ENCODE measurements around the gene SRP54. TPM values are rescaled to one million over a fixed set of nuclear protein-coding genes. Genes with fewer than 3 reads are reported as not detected.
A peak's percentile ranks its signal among the peaks of the same experiment; 100 is the strongest.

SRP54 gene
- total and polyA plus RNA-seq, 2 of the 13 experiments (the other 11 are each of a cell fraction or from before 2014, with no cell fraction given), result 42.2 to 207 TPM

DNA sequence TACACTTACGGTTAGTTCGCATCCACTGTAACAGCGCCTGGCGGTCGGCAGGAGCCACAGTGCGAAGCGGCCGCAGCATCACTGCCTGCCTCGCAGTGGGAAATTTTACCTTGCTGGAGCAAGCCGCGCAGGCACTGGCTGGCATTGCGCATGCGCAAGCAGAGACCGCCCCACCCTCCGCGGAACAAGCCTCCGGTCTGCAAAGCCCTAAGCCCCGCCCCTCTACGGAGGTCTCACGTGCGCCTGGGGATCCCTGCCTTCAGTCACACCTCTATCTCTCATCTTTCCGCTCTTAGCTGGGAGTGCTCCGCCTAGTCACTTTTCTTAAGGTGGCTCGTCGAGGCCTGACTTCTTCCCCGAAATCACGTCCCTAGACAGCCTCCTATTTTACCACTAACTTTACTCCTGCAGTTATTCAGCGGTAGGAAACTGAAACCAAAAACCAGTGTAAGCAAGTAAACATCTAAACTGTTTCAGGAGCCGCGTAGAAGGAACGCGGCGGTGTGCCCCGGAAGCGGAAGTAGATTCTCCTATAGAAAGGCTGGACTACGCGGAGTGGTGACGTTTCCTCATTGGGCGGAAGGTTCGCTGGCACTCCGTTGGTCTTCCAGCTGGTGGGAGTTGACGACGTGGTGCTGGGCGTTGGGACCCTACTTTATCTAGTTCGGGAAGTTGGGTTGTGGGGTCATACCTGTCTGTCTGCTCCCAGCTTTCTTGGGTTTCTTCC, at the start of gene SRP54 (continued):
- TF ChIP-seq, protein P1, sequence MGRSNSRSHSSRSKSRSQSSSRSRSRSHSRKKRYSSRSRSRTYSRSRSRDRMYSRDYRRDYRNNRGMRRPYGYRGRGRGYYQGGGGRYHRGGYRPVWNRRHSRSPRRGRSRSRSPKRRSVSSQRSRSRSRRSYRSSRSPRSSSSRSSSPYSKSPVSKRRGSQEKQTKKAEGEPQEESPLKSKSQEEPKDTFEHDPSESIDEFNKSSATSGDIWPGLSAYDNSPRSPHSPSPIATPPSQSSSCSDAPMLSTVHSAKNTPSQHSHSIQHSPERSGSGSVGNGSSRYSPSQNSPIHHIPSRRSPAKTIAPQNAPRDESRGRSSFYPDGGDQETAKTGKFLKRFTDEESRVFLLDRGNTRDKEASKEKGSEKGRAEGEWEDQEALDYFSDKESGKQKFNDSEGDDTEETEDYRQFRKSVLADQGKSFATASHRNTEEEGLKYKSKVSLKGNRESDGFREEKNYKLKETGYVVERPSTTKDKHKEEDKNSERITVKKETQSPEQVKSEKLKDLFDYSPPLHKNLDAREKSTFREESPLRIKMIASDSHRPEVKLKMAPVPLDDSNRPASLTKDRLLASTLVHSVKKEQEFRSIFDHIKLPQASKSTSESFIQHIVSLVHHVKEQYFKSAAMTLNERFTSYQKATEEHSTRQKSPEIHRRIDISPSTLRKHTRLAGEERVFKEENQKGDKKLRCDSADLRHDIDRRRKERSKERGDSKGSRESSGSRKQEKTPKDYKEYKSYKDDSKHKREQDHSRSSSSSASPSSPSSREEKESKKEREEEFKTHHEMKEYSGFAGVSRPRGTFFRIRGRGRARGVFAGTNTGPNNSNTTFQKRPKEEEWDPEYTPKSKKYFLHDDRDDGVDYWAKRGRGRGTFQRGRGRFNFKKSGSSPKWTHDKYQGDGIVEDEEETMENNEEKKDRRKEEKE (IDR thresholded peaks at IDR 0.05), result no peak
- TF ChIP-seq AHR (CRISPR knock-in tag; IDR thresholded peaks at IDR 0.05) (peak; percentile 97), POLR2AphosphoS2 (IDR thresholded peaks at IDR 0.05; ENCODE audit: low read depth, low read length) (peak; percentile 82; the same call in 1 of the 2 replicates), KLF12 (CRISPR knock-in tag; IDR thresholded peaks at IDR 0.05; ENCODE audit: borderline replicate concordance) (peak; percentile 98), ZNF180 (CRISPR knock-in tag; IDR thresholded peaks at IDR 0.05; ENCODE audit: borderline replicate concordance, low read depth) (peak; percentile 49; the same call in 1 of the 2 replicates), U2AF1 (optimal IDR thresholded peaks at IDR 0.05; ENCODE audit: low read depth, low read length) (no peak), XBP1 (CRISPR knock-in tag; IDR thresholded peaks at IDR 0.05) (peak; percentile 92), ZNF10 (CRISPR knock-in tag; IDR thresholded peaks at IDR 0.05; ENCODE audit: borderline replicate concordance, low read depth) (no peak), ZC3H13 (CRISPR knock-in tag; IDR thresholded peaks at IDR 0.05) (no peak), ZNF672 (CRISPR knock-in tag; IDR thresholded peaks at IDR 0.05) (no peak), ZNF160 (CRISPR knock-in tag; IDR thresholded peaks at IDR 0.05) (peak; percentile 90), ZNF331 (CRISPR knock-in tag; IDR thresholded peaks at IDR 0.05) (peak; percentile 89), ZNF83 (CRISPR knock-in tag; IDR thresholded peaks at IDR 0.05; ENCODE audit: borderline replicate concordance) (peak; percentile 40), ZNF138 (CRISPR knock-in tag; IDR thresholded peaks at IDR 0.05; ENCODE audit: low read depth) (peak; percentile 93), TMF1 (CRISPR knock-in tag; IDR thresholded peaks at IDR 0.05; ENCODE audit: low read depth) (peak; percentile 99), STAT5B (CRISPR knock-in tag; IDR thresholded peaks at IDR 0.05) (peak; percentile 93), ESRRA (CRISPR knock-in tag; IDR thresholded peaks at IDR 0.05; ENCODE audit: low read depth) (peak; percentile 56; the same call in 1 of the 2 replicates), ZNF17 (CRISPR knock-in tag; IDR thresholded peaks at IDR 0.05) (peak; percentile 96), ZNF616 (CRISPR knock-in tag; IDR thresholded peaks at IDR 0.05; ENCODE audit: low read depth) (peak; percentile 97; the same call in 1 of the 2 replicates), ZFP36 (IDR thresholded peaks at IDR 0.05; ENCODE audit: borderline replicate concordance, low read depth, low read length, partially characterized antibody) (peak; percentile 5)
- TF ChIP-seq, protein P2, sequence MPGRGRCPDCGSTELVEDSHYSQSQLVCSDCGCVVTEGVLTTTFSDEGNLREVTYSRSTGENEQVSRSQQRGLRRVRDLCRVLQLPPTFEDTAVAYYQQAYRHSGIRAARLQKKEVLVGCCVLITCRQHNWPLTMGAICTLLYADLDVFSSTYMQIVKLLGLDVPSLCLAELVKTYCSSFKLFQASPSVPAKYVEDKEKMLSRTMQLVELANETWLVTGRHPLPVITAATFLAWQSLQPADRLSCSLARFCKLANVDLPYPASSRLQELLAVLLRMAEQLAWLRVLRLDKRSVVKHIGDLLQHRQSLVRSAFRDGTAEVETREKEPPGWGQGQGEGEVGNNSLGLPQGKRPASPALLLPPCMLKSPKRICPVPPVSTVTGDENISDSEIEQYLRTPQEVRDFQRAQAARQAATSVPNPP (CRISPR knock-in tag; IDR thresholded peaks at IDR 0.05), result peak; percentile 100
- TF ChIP-seq, protein P3, sequence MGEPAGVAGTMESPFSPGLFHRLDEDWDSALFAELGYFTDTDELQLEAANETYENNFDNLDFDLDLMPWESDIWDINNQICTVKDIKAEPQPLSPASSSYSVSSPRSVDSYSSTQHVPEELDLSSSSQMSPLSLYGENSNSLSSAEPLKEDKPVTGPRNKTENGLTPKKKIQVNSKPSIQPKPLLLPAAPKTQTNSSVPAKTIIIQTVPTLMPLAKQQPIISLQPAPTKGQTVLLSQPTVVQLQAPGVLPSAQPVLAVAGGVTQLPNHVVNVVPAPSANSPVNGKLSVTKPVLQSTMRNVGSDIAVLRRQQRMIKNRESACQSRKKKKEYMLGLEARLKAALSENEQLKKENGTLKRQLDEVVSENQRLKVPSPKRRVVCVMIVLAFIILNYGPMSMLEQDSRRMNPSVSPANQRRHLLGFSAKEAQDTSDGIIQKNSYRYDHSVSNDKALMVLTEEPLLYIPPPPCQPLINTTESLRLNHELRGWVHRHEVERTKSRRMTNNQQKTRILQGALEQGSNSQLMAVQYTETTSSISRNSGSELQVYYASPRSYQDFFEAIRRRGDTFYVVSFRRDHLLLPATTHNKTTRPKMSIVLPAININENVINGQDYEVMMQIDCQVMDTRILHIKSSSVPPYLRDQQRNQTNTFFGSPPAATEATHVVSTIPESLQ (CRISPR knock-in tag; conservative IDR thresholded peaks at IDR 0.05), result peak; percentile 99
- TF ChIP-seq, protein P4, sequence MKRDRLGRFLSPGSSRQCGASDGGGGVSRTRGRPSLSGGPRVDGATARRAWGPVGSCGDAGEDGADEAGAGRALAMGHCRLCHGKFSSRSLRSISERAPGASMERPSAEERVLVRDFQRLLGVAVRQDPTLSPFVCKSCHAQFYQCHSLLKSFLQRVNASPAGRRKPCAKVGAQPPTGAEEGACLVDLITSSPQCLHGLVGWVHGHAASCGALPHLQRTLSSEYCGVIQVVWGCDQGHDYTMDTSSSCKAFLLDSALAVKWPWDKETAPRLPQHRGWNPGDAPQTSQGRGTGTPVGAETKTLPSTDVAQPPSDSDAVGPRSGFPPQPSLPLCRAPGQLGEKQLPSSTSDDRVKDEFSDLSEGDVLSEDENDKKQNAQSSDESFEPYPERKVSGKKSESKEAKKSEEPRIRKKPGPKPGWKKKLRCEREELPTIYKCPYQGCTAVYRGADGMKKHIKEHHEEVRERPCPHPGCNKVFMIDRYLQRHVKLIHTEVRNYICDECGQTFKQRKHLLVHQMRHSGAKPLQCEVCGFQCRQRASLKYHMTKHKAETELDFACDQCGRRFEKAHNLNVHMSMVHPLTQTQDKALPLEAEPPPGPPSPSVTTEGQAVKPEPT (CRISPR knock-in tag; IDR thresholded peaks at IDR 0.05; ENCODE audit: low read depth), result peak; percentile 100
